SK-N-DZ (cell line): ENCODE data around the gene ZNF780A.
A peak's percentile ranks its signal among the peaks of the same experiment; 100 is the strongest.
"Not testable (repeated sequence)": the region's sequence is repeated elsewhere in the genome, so short reads cannot be mapped to it uniquely, and the experiment has no call there.

ENCODE experiments used
- DNase-seq: peaks from one replicate; pipeline ENCODE4 v3.0.0-alpha.2; 2015; ENCODE audit warnings: low spot score

Gene ZNF780A

GRCh38 chr19:40088299-40089047, 2.3 kb downstream of the ZNF780A start:
- DNase-seq: no peak

DNA sequence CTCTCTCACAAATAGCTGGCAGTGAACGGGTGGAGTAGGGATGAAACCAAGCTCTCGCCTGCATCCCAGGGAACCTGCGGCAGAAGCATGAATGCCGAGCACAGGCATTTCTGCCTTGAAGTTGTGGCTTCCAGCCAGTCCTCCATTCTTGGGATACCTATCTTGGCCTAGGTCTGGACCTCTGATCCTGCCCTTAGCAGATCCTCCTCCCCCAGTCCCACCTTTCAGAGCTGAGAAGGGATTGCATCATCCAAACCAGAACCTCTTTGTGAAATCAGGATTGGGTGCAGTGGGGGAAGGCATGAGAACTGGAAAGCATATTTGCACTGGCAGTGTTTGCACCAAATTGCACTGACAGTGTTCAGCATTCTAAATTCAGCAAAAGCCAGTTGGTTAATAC, 5.8 kb downstream of the ZNF780A start:
- DNase-seq: no peak

DNA sequence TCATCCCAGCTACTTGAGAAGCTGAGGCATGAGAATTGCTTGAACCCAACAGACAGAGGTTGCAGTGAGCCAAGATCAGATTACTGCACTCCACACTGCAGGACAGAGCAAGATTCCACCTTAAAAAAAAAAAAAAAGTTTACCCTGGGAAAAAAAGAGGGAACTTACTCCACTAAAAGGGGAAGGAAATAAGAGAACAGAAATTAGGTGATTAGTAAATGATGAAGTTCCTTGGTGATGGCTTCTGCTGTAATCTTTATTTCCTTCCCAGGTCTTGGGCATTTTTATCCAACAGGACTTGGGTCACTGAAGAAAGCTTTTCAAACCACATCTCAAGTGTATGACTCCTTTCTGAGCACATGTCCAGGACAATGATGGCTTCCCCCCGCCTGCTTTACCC, 9.3 kb downstream of the ZNF780A start:
- DNase-seq: no peak

- no peak for DNase-seq
These were observed 10.5 kb downstream of the ZNF780A start for GRCh38 chr19:40080289-40080688.

DNA sequence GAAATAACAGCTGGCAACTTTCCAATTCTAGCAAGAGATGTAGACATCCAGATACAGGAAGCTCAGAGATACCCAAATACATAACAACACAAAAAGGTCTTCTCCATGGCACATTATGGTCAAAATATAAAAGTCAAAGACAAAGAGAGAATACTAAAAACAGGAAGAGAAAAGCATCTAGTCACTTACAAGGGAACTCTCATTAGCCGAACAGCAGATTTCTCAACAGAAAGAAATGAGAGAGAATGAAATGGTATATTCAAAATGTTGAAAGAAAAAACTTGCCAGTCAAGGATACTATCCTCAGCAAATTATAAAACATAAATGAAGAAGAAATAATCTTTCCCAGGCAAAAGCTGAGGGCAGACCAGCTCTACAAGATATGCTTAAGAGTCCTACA, 12.4 kb downstream of the ZNF780A start:
- no peak for DNase-seq

DNA sequence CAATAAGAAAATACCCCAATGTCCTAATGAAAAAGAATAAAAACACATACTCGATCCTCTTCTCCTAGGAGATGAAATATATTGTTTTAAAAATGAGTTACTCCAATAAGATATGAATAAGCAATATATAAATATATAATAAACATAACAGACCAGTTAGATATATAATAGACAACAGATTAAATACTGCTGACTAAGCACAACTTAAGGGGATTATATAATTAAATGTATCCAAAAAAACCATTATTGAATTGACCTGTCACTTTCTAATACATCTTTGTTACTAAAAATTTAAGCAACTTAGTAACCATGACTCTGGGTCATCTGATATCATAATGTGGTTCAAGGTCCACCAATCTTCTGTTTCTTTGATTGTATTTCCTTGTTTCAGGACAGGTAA, 20.7 kb downstream of the ZNF780A start:
- DNase-seq: no peak

DNA sequence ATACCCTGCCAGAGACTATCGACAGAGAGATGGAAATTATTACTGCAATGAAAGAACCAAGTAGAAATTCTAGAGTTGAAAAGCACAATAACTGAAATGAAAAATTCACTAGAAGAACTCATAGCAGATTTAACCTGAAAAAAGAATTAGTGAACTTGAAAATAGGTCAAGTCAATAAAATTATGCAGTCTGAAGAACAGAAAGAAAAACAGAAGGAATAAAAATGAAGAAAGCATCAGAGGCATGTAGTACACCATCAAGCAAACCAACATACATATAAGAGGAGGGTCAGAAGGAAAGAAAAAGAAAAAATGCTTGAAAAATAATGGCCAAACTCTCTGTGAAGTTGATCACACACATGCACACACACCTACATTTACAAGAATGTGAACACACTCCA, 31.1 kb downstream of the ZNF780A start:
- DNase-seq: no peak

- no peak for DNase-seq
These were observed 33.6 kb downstream of the ZNF780A start for GRCh38 chr19:40057166-40057565.

DNA sequence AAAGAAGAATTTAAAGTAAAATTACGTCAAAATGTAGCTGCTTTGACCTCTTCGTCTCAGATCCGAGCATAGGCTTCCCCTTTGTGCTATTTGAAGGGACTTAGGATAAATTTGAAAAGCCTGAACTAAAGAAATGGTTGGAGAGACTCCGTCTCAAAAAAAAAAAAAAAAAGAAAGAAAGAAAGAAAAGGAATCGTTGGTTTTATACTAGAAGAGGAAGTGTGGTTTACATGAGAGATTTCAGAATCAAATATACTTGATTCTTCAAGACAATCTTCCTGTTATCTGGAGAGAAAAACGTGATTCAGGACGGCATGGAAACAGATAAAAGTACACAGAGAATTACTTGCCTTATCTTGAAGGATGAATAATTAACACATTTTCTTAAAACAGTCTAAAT, 34.2 kb downstream of the ZNF780A start:
- DNase-seq: no peak

- peak; percentile 86 for DNase-seq
These were observed 34.8 kb downstream of the ZNF780A start, which contains the start of gene ZNF780B for GRCh38 chr19:40055832-40056504. TSS of gene ZNF780B (minus strand) at chr19:40056231. CDS start at chr19:40050332, 5,899 bp downstream.

DNA sequence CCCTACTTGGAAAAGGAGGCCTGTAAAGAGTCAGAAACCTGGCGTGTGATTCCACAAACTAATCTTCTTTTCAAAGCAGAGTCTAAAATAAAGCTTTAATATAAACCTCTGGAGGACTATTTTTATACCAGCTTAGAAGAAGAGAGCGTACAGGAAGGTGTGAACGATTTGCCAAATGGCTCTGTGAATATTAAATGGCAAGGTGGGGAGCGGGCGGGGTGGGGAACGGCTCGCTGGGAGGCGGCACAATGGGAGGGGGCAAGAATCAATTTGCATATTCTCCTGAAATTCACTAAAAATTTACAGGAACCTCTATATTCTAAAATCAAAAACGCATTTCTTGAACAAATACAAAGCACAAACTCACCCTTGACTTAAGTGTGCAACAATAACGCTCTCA, 35.7 kb downstream of the ZNF780A start:
- DNase-seq: no peak

- DNase-seq: no peak
These were observed 36.1 kb downstream of the ZNF780A start for GRCh38 chr19:40054632-40055031.

- DNase-seq: no peak
These were observed 37.3 kb downstream of the ZNF780A start for GRCh38 chr19:40053491-40053890.

GRCh38 chr19:40041718-40042117, 49.0 kb downstream of the ZNF780A start:
- not testable (repeated sequence) for DNase-seq

DNA sequence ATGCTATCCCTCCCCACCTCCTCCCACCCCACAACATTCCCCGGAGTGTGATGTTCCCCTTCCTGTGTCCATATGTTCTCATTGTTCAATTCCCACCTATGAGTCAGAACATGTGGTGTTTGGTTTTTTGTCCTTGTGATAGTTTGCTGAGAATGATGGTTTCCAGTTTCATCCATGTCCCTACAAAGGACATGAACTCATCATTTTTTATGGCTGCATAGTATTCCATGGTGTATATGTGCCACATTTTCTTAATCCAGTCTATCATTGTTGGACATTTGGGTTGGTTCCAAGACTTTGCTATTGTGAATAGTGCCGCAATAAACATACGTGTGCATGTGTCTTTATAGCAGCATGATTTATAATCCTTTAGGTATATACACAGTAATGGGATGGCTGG, 52.7 kb downstream of the ZNF780A start:
- DNase-seq: not testable (repeated sequence)

DNA sequence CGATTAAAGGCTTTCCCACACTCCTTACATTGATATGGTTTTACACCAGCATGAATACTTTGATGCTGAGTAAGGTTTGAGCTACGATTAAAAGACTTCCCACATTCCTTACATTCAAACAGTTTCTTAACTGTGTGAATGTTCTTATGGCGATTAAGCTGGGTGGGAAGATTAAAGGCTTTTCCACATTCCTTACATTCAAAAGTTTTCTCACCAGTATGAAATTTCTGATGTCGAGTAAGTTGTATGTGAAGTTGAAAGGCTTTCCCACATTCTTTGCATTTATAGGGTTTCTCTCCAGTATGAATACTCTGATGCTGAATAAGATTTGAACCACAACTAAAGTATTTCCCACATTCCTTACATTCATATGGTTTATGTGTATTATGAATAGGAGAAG, 54.7 kb downstream of the ZNF780A start:
- DNase-seq: no peak

- DNase-seq: no peak
These were observed 56.7 kb downstream of the ZNF780A start for GRCh38 chr19:40033989-40034560.

DNA sequence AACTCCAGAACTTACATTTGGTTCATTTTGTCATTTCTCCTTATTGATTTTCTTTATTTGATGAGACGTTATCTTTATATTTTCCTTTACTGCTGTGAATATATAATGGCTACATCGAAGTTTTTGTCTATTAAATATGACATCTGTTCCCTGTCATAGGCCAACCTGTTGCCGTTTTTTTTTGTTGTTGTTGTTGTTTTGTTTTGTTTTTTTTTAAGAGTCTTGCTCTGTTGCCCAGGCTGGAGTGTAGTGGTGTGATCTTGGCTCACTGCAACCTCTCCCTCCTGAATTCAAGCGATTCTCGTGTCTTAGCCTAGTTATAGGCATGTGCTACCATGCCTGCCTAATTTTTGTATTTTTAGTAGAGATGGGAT, 64.2 kb downstream of the ZNF780A start:
- DNase-seq: no peak

- DNase-seq: no peak
These were observed 64.7 kb downstream of the ZNF780A start for GRCh38 chr19:40025938-40026596.

DNA sequence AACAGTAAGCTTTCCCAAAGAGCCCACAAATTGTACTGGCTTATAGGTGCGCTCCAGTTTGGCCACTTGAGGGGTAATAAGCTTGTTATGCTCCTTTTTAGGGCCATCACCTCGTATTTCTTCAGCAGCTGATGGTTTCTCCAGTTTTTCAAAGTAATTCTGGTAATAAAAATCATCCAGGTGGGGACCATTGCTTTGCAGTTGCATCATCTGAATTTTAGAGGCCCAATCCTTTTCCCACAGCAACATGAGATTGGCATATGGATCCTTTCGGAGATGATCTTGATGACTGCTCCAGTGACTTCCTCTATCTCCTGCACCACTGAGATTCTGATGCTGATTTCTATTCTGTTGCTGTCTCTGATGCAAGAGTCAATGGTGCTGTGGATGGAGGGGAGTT, 66.8 kb downstream of the ZNF780A start:
- DNase-seq: no peak
